Occipital lobe (tissue), 3 donors: ENCODE data around the gene CDCA5. TPM values are rescaled to one million over a fixed set of nuclear protein-coding genes. Genes with fewer than 3 reads are reported as not detected.

Experiments
- DNase-seq: peaks from one replicate; lab custom pipeline; 2025; lab: John Stamatoyannopoulos, UW
- small RNA-seq: library from RNA; depleted of rRNA; stranded (forward); fragments of <200 nt; gene quantifications from one replicate; pipeline ENCODE3, GENCODE V24; 2014
- total RNA-seq: library from RNA; depleted of rRNA; stranded (reverse); fragments of >200 nt; gene quantifications from one replicate; pipeline ENCODE4 v1.2.3, GENCODE V29; 2014

CDCA5 gene
- total RNA-seq, 1 donor from 2014 or later, result 2.0 TPM

DNA sequence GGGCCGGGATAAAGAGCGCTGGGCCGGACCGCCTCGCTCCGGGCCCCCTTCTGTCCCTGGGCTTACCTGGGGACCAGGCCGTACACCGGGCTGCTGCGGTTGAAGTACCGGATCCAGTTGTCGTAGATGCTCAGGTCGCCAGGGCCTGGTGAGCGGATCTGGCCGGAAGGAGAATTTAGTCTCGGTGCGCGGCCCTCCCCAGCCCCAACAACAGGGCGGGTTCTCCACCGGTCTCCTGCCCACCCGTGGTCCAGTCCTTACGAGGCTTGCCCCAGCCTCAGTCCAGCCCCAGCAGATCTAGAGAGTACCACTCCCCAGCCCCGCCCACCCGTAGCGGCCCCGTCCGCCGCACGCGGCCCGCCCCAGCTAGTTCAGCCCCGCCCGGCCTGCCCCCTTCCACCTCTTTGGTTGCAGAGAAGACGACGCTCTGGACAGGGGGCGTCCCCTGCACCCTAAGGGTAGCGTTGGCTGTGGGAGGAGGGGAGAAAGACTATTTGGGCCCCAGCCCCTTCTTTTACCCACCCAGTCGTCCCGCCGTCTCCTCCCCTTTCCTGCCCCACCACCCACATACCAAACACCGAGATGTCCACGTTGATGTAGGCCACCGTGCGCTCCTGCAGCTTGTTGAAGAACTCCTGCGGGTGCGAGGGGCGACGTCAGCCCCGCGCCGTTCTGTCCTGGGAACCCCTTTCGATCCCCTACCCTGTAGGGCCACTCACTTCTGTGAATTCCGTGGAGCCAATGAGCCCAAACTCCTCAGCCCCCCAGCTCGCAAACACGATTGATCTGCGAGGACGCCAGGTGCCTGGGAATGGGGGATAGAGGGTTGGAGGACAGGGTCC lies 36.0 kb downstream of the CDCA5 start:
- DNase-seq, result no peak

DNA sequence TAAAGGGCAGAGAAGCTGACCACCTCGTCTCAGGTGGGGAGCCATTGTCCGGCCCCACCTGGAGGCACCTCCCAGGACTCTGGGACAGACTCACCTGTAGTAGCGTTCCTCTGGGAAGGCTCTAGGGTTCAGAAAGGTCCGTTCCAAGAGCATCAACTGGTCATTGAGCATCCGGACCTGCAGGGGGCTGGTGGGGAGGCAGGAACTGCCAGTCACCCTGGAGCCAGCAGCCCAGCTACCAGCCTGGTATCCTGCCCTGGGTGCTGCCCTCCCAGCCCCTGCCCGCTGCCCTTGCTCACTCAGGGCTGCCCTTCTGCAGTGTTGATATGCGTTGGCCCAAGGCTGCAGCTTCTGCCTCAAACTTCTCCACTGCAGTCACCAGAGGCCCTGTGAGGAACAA lies 38.1 kb downstream of the CDCA5 start:
- no peak for DNase-seq

DNA sequence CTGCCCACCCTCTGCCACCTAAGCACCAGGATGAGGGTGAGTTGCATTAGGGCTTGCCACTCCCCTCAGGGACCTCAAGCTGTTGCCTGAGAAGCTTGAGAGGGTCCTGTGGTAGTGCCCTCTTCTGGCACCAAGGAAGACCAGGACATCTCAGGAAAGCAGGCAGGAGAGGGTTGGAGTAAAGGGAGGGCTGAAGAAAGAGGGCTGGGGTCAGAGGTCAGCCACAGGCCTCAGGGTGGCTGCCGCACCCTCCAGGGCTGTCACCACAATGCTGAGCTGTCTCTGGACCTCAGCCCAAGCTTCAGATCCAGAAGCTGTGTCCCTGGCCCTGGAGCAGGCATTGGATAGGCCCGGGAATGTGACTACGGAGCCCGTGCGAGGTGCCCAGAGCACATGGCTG lies 38.8 kb downstream of the CDCA5 start:
- no peak for DNase-seq

DNA sequence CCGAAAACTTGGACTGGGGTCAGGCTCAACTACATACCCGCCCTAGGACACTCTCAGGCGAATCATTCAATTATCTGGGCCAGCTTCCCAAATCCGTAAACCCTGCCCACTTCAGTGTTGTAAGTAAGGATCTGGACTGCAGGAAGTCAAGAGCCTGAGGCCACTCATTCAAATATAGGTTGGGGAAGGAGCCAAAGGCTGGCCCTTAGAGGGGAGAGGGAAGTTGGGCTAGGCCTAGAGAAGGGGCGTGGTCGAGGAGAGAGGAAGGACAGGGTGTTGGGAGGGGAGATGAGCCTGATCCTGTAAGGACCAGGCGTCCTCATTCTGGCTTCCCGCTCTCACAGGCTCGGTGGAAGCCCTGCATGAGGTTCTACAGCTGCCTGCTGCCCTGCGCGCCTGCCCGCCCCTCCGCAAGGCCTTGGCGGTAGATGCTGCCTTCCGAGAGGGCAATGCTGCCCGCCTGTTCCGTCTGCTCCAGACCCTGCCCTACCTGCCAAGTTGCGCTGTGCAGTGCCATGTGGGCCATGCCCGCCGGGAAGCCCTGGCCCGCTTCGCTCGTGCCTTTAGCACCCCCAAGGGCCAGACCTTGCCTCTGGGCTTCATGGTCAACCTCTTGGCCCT lies 39.8 kb downstream of the CDCA5 start:
- no peak for DNase-seq

DNA sequence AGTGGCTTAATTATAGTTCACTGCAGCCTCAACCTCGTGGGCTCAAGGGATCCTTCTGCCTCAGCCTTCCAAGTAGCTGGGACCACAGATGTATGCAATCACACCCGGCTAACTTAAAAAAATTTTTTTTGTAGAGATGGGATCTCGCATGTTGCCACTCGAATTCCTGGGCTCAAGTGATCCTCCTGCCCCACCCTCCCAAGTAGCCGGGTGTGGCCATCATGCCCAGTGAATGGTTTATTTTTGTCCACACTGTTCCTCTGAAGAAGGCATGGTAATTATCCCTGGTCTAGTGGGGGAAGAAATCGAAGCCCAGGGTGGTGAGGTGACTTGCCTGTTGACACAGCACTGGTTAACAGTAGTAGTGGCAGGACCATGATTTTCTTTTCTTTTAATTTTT lies 40.9 kb downstream of the CDCA5 start:
- no peak for DNase-seq

DNA sequence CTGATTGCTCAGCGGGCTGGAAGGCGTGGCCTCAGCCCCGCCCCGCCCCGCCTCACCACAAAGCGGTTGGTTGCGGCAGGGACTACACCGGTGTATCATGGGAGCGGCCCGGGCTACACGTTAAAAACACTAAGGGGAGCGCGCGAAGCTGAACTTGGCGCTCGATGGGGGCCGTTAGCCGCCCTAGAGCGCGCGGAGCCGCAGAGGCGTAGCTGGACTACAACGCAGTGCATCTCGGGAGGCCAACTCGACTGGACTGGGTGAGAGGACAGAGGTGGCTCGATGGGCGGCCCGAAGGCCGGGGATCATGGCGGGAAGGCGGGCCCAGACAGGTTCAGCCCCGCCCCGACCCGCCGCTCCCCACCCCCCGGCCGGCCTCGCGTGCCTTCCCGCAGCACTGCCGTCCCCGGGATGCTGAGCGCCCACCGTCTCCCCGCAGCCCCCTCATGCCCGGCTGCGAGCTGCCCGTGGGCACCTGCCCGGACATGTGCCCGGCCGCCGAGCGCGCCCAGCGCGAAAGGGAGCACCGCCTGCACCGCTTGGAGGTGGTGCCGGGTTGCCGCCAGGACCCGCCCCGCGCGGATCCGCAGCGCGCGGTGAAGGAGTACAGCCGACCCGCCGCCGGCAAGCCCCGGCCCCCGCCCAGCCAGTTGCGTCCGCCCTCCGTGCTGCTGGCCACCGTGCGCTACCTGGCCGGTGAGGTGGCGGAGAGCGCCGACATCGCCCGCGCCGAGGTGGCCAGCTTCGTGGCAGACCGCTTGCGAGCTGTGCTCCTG lies 42.8 kb downstream of the CDCA5 start, which contains the start of gene SAC3D1:
SAC3D1 (plus strand) TSS at position 364 of the 776 bp plus-strand sequence; CDS start at position 447, 83 bp downstream.
- DNase-seq, result peak; percentile 91

DNA sequence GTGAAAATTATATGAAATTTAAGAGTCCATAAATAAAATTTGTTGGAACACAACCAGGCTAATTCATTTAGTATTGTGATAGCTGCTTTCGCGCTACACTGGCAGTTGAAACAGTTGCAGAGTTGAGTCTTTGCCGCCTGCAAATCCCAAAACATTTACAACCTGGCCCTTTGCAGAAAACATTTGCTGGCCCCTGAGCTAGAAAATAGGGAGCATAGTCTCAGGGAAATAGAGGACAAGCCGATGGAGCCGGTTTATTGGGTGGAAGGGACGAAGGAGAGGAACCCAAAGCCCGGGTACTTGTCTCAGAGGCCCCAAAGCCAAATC lies 43.4 kb downstream of the CDCA5 start:
- no peak for DNase-seq

DNA sequence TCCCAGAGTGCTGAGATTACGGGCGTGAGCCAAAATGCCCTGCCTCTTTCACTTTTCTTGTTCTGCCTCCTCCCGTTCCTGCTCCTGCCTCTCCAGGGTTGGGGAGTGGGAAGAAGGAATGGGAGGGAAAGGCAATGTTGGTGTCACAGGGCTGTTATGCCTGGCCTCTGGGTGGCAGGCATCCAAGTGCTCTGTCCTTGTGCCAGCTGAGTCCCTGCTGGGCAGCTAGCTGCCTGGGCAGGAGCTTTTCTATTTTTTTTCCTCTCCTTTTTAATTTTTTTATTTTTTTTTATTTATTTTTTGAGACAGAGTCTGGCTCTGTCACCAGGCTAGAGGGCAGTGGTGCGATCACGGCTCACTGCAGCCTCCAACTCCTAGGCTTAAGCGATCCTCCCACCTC lies 46.9 kb downstream of the CDCA5 start:
- peak; percentile 11 for DNase-seq

DNA sequence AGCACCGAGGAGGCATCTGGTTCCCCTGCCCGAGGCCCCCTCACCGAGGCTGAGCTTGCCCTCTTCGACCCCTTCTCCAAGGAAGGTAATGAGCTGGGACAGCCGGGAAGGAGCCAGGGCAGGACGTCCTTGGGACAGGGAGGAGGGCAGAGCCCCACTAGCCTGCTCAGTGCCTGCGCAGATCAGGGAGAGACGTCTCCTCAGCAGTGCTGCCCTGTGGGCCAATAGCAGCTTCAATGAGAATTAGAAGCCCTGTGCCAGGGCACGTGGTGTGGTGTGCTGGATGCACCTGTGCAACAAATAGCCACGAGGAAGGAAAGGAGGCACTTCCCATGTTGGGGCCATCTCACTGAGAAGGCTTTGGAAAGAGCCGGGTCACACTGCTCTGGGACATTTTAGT lies 48.3 kb downstream of the CDCA5 start:
- no peak for DNase-seq

DNA sequence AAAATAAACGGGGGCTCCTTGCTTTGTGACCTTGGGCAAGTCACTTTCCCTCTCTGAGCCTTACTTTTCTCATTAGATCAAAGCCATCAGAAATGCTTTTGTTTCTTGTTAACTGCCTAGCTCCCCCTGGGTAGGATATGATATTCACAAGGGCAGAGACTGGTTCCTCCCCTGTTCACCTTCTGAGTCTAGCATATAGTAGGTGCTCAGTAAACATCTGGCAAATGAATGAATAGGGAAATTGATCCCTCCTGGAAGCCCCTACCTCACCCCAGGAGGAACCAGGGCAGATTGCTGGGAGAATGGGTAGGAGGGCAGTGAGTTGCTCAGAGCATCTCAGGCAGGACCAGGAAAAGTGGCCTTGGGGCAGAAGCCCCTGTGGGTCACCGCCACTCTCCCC lies 49.4 kb downstream of the CDCA5 start:
- DNase-seq, result no peak

DNA sequence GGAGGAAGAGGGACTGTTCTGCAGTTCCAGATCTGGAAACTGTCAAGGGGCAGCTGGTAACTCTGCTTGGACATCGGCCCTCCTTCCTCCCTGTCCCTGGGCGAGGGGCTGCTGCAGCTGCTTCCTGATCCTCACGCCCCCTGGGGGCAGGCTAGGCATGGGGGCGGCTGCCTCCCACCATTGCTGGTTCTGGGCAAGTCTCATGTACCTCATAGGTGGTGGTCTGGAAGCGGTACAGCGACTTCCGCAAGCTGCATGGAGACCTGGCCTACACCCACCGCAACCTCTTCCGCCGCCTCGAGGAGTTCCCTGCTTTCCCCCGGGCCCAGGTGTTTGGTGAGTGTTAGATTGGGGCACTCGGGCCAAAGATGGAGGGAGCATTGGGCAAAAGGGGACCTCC lies 51.6 kb downstream of the CDCA5 start:
- no peak for DNase-seq

Small RNA genes within 50 kb of the gene (small RNA-seq; reads per million reads assigned to genes)
- gene SNX15, result not detected

Other genes starting within 250 kb of the CDCA5 start
- 0.16 TPM for gene CDC42BPG, start 239.4 kb downstream of the CDCA5 start, total RNA-seq
- 22.9 TPM for gene EHD1, start 205.4 kb downstream of the CDCA5 start, total RNA-seq
- 5.5 TPM for gene ATG2A, start 166.8 kb downstream of the CDCA5 start, total RNA-seq
- gene PPP2R5B, start 159.4 kb downstream of the CDCA5 start, total RNA-seq, result 22.8 TPM
- not detected for gene GPHA2, start 148.1 kb downstream of the CDCA5 start, total RNA-seq
- not detected for gene MAJIN, start 111.9 kb downstream of the CDCA5 start, total RNA-seq
- not detected for gene BATF2, start 87.1 kb downstream of the CDCA5 start, total RNA-seq
- 31.2 TPM for gene ARL2, start 69.9 kb downstream of the CDCA5 start, total RNA-seq
- gene SNX15, start 56.6 kb downstream of the CDCA5 start, total RNA-seq, result 19.0 TPM
- gene SAC3D1, start 42.8 kb downstream of the CDCA5 start, total RNA-seq, result 8.7 TPM
- gene NAALADL1, start 25.5 kb downstream of the CDCA5 start, total RNA-seq, result 2.3 TPM
- 14.7 TPM for gene ZFPL1, start 182 bp upstream of the CDCA5 start, total RNA-seq
- 215 TPM for gene VPS51, start 12.2 kb upstream of the CDCA5 start, total RNA-seq
- gene TM7SF2, start 27.8 kb upstream of the CDCA5 start, total RNA-seq, result 54.3 TPM
- 4.7 TPM for gene ZNHIT2, start 33.7 kb upstream of the CDCA5 start, total RNA-seq
- gene FAU, start 38.1 kb upstream of the CDCA5 start, total RNA-seq, result 180 TPM
- gene MRPL49, start 38.3 kb upstream of the CDCA5 start, total RNA-seq, result 26.4 TPM
- gene SYVN1, start 50.5 kb upstream of the CDCA5 start, total RNA-seq, result 10.1 TPM
- gene SPDYC, start 86.2 kb upstream of the CDCA5 start, total RNA-seq, result not detected
- 56.5 TPM for gene CAPN1, start 97.9 kb upstream of the CDCA5 start, total RNA-seq
- 0.94 TPM for gene POLA2, start 177.9 kb upstream of the CDCA5 start, total RNA-seq
- 9.0 TPM for gene CDC42EP2, start 230.8 kb upstream of the CDCA5 start, total RNA-seq
- gene DPF2, start 249.8 kb upstream of the CDCA5 start, total RNA-seq, result 21.7 TPM